ENCODE data around the gene PDE11A. TPM values are rescaled to one million over a fixed set of nuclear protein-coding genes. Genes with fewer than 3 reads are reported as not detected.

The PDE11A gene
- total RNA-seq, 4 donors from 2014 or later, result 0.82 to 16.2 (median 4.3) TPM

DNA sequence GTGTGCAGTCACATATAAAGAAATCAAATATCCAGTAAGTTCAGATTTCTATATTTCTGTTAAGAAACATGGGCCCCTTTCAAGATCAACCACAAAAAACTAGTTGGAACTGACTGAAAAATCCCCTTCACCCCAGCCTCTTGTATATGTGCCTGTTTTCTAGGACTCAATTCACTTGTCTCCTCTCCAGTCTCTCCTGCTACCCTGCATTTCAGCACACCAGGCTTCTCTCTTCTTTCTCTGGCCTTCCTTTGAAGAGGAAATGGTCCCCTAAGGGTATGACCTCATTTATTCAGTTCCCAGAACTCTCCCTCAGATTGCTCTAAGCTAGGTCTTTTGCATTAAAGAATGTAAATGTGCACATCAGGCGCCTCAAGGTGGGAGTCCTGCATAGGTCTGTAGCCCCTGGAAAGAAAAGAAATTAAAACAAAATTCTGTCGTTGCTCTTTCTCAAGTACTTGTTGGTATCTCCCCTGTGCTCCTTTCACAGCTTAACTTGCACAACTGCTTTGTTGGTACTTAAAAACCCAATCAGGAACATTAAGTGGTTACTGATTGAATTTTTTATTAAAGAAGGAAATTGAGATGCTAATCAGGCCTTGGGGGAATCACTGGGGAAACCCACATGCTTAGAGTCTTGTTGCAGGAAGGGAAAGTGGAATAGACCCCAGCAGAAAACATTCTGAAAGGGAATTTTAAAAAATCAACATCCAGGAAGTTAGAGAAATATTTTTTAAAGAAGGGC lies 401.6 kb downstream of the PDE11A start:
- DNase-seq, result no peak
- no peaks in the 10 kb centered on the region for H3K27me3 ChIP-seq
- H3K36me3 ChIP-seq, result no peaks in the 10 kb centered on the region
- H3K4me3 ChIP-seq, result no peak overlapping the region
- no peak for ATAC-seq
- TF ChIP-seq, protein P1, sequence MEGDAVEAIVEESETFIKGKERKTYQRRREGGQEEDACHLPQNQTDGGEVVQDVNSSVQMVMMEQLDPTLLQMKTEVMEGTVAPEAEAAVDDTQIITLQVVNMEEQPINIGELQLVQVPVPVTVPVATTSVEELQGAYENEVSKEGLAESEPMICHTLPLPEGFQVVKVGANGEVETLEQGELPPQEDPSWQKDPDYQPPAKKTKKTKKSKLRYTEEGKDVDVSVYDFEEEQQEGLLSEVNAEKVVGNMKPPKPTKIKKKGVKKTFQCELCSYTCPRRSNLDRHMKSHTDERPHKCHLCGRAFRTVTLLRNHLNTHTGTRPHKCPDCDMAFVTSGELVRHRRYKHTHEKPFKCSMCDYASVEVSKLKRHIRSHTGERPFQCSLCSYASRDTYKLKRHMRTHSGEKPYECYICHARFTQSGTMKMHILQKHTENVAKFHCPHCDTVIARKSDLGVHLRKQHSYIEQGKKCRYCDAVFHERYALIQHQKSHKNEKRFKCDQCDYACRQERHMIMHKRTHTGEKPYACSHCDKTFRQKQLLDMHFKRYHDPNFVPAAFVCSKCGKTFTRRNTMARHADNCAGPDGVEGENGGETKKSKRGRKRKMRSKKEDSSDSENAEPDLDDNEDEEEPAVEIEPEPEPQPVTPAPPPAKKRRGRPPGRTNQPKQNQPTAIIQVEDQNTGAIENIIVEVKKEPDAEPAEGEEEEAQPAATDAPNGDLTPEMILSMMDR (IDR thresholded peaks at IDR 0.05 in 4 of 5, conservative IDR thresholded peaks at IDR 0.05 in 1 of 5), result no peak
- no peak for TF ChIP-seq POLR2A (IDR thresholded peaks at IDR 0.05)
- H3K9me3 ChIP-seq, result no peaks in the 10 kb centered on the region
- intact Hi-C loops (cut with DNase I; ENCODE audit: low total_unique reads), result no loop called here
- peaks cover 0 to 22% of the 10 kb centered on the region in 2 donors for H3K4me1 ChIP-seq
- in situ Hi-C loops (cut with MboI; ENCODE audit: low sequenced_read_pairs in 4 of 4), result no loop called here
- H3K27ac ChIP-seq, result no peak overlapping the region

DNA sequence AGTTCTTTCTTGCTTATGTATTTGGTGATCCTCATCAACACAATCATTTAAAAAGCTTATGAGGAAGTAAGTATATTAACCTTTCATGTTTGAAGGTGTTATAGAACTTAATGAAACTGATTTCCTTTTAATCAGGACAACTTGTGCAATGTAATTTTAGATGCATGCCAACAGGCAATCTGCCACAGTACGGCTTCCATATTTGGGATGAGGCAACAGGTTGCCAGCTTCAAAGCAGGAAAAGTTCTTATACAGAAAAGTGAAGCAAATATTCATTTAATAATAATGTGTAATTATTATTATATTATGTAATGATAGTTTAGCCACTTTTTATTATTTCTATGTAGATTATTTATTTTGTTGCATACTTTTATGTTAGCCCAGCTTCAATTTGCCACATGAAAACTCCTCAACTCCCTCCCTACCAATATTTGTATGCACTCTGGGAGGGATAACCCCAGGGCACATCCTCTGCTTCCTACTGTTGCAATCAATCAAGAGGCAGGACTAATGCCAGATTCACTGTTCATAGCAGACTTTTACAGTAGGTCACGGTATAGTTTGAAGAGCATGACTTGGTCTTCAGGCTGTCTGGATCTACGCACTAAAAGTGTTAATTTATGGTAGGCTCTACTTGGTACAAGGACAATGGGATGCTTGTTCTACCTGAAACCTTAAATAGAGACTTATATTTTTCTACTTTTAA lies 402.8 kb downstream of the PDE11A start:
- ATAC-seq (no peak), DNase-seq (no peak)
- no peak overlapping the region for H3K4me3 ChIP-seq
- TF ChIP-seq POLR2A (IDR thresholded peaks at IDR 0.05), result no peak
- TF ChIP-seq, protein P1 (IDR thresholded peaks at IDR 0.05 in 4 of 5, conservative IDR thresholded peaks at IDR 0.05 in 1 of 5), result no peak
- no peaks in the 10 kb centered on the region for H3K9me3 ChIP-seq
- intact Hi-C loops (cut with DNase I; ENCODE audit: low total_unique reads), result no loop called here
- in situ Hi-C loops (cut with MboI; ENCODE audit: low sequenced_read_pairs in 4 of 4), result no loop called here
- no peak overlapping the region for H3K27ac ChIP-seq
- peaks cover 0 to 22% of the 10 kb centered on the region in 2 donors for H3K4me1 ChIP-seq
- H3K36me3 ChIP-seq, result no peaks in the 10 kb centered on the region
- H3K27me3 ChIP-seq, result no peaks in the 10 kb centered on the region

DNA sequence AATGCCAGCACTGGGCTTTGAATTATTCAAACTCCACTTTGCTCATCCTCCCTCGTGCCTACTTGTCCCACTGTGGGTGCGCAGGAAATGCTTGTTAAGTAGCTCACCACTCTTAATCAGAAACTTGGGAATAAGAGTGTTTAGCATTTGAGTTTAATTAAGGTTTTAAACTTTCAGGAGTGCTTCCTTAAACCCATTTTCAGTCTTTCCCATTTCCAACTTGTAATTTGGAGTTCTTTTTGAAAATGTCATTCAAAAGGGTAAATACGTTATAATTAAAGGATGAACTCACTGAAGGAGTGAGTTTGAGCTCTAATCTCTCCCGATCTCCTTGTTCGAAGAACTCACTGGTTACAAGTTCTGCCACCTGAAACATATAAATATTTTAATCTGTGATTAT lies 403.4 kb downstream of the PDE11A start:
- Histone ChIP-seq H3K27me3 (no peaks in the 10 kb centered on the region), H3K9me3 (no peaks in the 10 kb centered on the region)
- in situ Hi-C loops (cut with MboI; ENCODE audit: low sequenced_read_pairs in 4 of 4), result no loop called here

GRCh38 chr2:177668617-177669016 lies 404.0 kb downstream of the PDE11A start:
- DNase-seq (no peak), ATAC-seq (no peak)
- Histone ChIP-seq H3K36me3 (no peaks in the 10 kb centered on the region), H3K27ac (no peak overlapping the region), H3K27me3 (no peaks in the 10 kb centered on the region), H3K4me3 (no peak overlapping the region), H3K9me3 (no peaks in the 10 kb centered on the region), H3K4me1 (peaks cover 0 to 22% of the 10 kb centered on the region in 2 donors)
- in situ Hi-C loops (cut with MboI; ENCODE audit: low sequenced_read_pairs in 4 of 4) (no loop called here), intact Hi-C loops (cut with DNase I; ENCODE audit: low total_unique reads) (no loop called here)
- TF ChIP-seq, protein P1 (IDR thresholded peaks at IDR 0.05 in 4 of 5, conservative IDR thresholded peaks at IDR 0.05 in 1 of 5), result no peak
- TF ChIP-seq POLR2A (IDR thresholded peaks at IDR 0.05), result no peak

More for the DNA sequence above, 403.4 kb downstream of the PDE11A start:
- ATAC-seq, result no peak
- H3K4me3 ChIP-seq, result no peak overlapping the region
- TF ChIP-seq, protein P1 (IDR thresholded peaks at IDR 0.05 in 4 of 5, conservative IDR thresholded peaks at IDR 0.05 in 1 of 5), result no peak
- no peak for TF ChIP-seq POLR2A (IDR thresholded peaks at IDR 0.05)
- DNase-seq, result no peak
- no peak overlapping the region for H3K27ac ChIP-seq
- peaks cover 0 to 22% of the 10 kb centered on the region in 2 donors for H3K4me1 ChIP-seq
- H3K36me3 ChIP-seq, result no peaks in the 10 kb centered on the region
- intact Hi-C loops (cut with DNase I; ENCODE audit: low total_unique reads), result no loop called here
